Epithelial cell of alveolus of lung (primary cell): ENCODE measurements around the gene NLRP1. TPM values are rescaled to one million over a fixed set of nuclear protein-coding genes. Genes with fewer than 3 reads are reported as not detected.

ENCODE experiments used
- total RNA-seq: library from RNA; depleted of rRNA; stranded (reverse); fragments of >200 nt; gene quantifications from 2 replicates; pipeline ENCODE4 v1.2.1, GENCODE V29; 2015

NLRP1 gene
- 34.5 and 40.4 TPM in 2 replicates for total RNA-seq

GRCh38 chr17:5584383-5585286, at the start of gene NLRP1:
TSS of gene NLRP1 (minus strand) at chr17:5584509. CDS start at chr17:5583957, 552 bp downstream.

GRCh38 chr17:5486206-5487124, 97.8 kb downstream of the NLRP1 start, which contains the start of gene MIS12:
TSS of gene MIS12 (plus strand) at chr17:5486566. CDS start at chr17:5488863, 2,297 bp downstream.

GRCh38 chr17:5485270-5486205, 98.8 kb downstream of the NLRP1 start, which contains the start of gene DERL2:
TSS of gene DERL2 (minus strand) at chr17:5486178. CDS start at chr17:5486161, 17 bp downstream.

Other genes with a start within 250 kb of the NLRP1 start
- 44.3 and 87.4 TPM in 2 replicates for gene NUP88, start 164.8 kb downstream of the NLRP1 start, total RNA-seq
- gene RPAIN, start 164.3 kb downstream of the NLRP1 start, total RNA-seq: 39.0 and 44.1 TPM in 2 replicates
- gene C1QBP, start 145.4 kb downstream of the NLRP1 start, total RNA-seq: 189 and 235 TPM in 2 replicates
- 7.6 and 10.1 TPM in 2 replicates for gene DHX33, start 115.5 kb downstream of the NLRP1 start, total RNA-seq
- gene DERL2, start 98.3 kb downstream of the NLRP1 start, total RNA-seq: 39.7 and 43.6 TPM in 2 replicates
- gene MIS12, start 97.9 kb downstream of the NLRP1 start, total RNA-seq: 14.2 and 21.7 TPM in 2 replicates